GM19463 (cell line): ENCODE results near the gene LRRC72.
"Not testable (repeated sequence)": the region's sequence is repeated elsewhere in the genome, so short reads cannot be mapped to it uniquely, and the experiment has no call there.

Experiments used
- ATAC-seq: cut with Tn5 transposase; IDR thresholded peaks from one replicate; pipeline ENCODE4 v1.9.1; 2021; ENCODE audit warnings: mild to moderate bottlenecking, moderate library complexity; ENCODE audit not compliant: unreplicated experiment

The LRRC72 gene

DNA sequence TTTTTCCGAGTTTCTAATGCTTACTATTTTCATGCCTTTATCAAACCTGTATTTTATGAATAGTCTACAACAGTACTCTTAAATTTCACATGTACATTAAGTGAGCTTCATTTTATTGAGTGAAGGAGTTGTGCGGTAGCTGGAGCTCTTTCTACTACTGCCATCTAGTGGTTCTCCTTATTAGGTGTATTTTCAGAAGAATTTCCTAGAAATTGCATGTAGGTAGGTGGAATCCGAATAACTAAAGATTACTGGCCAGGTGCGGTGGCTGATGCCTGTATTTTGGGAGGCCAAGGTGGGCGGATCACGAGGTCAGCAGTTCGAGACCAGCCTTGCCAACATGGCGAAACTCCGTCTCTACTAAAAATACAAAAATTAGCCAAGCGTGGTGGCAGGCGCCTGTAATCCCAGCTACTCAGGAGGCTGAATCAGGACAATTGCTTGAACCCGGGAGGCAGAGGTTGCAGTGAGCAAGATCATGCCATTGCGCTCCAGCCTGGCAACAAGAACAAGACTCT, 38.3 kb downstream of the LRRC72 start:
- ATAC-seq = peak; percentile 40

DNA sequence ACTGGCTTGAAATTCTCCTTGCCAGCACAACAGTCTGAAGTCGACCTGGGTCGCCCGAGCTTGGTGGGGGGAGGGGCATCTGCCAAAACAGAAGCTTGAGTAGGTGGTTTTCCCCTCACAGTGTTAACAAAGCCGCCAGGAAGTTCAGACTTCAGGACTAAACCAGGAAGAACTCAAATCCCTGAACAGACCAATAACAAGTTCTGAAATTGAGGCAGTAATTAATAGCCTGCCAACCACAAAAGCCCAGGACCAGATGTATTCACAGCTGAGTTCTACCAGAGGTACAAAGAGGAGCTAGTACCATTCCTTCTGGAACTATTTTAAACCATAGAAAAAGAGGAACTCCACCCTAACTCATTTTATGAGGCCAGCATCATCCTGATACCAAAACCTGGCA, 45.3 kb downstream of the LRRC72 start:
- ATAC-seq = no peak

DNA sequence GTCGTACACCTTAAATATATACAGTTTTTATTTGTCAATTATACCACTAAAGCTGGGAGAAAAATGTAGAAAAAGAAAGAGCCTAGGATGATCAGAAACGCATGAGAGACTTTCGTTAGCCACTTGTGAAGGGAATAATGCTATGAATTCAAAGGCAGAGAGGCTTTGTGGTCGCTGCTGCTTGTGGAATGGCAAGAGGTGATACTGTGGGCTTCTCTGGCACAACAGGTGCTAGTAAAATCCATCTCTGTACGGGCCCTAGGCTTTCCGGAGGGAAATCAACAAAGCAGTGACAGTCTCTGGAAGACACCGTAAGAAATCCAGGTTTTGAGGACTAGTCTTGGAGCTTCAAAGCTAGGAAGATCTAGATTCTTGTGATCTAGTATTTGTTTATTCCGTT, 52.6 kb downstream of the LRRC72 start:
- no peak for ATAC-seq

DNA sequence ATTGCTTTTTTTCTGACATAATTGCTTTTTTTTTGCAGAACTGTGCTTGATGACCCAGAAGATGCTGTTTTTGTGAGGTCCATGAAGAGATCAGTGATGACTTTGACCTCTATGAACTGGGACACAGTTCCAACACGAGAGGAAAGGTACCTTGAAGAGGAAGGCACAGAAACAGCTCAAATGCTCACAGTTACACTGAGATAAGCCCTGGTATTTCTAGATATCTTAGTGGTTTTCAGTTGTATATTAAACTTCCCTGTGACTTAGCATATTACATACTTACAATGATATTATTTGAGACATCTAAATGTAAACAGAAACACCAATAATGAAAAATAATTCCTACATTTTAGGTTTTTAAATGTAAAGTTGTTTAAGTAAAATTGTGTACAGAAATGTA, 54.7 kb downstream of the LRRC72 start:
- ATAC-seq = no peak

DNA sequence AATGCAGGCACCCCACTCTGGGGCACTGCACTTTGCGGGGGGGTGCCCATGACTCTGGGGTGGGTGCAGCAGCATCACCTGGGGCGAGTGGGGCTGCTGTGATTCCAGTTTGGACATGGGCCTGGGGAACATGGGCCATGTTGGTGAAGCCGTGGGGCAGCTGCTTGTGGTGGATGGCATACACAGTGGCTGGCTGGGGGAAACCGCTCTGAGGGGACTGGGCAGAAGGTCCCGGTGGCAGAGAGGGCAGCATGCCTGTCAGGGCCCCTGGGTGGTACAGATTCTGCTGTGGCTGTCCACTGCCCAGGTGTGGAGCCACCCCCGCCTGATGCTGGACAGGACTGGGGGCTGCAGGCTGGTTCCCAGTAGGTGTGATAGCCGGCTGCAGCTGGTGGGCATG, 57.2 kb downstream of the LRRC72 start:
- ATAC-seq = no peak

DNA sequence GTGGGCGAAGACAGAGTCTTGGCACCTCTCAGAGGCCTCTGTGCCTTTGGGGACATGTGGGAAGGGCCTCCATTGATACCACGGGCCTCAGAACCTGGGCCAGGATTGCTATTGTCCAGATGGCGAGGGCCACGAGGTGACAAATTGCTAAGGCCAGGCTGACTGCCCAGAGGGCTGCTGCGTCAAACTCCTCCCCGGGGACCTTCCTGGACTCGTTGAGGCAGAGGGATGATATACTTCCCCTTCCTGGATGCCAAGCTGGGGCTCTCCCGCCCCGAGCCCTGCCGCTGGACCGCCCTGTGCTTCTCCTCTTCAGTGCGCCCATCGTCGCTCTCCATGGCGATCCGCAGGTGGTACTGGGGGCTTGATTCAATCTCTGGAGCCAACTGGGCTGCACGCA, 58.9 kb downstream of the LRRC72 start:
- ATAC-seq = no peak

DNA sequence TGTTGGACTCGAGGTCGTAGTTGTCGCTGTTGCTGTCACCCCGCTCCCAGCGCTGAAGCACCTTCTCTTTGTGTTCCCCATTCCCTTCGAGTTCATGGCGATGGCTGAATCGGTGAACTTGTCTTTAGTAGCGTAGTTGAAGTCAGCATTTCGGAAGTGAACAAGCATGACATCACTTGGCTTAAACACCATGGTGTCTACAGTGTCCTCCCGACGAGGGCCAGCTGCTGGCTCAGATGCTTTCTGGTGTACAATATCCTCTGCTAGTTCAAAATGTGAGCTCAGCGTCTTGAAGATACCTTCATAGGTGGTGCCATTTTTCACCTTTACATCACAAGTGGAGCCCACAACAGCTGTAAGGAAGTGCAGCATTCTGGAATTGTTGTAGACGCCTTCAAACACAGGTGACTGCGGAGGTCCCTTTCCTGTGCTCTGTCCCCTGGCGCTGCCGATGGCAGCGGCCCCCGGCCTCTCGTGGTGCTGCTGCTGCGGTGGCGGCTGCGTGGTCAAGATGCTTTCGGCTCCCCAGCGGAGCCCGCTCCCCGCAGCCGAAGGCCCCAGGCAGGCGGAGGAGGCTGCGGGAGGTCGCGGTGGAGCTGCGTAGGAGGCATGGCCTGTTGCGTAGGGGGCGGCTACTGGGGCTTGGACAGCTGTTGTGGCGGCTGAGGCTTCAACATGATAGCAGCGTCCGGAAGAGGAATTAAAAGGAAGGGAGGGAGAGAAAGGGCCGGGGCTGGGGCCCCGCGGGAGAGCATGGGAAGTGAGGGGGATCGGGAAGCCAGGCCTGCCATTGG, 59.7 kb downstream of the LRRC72 start:
- ATAC-seq = no peak

DNA sequence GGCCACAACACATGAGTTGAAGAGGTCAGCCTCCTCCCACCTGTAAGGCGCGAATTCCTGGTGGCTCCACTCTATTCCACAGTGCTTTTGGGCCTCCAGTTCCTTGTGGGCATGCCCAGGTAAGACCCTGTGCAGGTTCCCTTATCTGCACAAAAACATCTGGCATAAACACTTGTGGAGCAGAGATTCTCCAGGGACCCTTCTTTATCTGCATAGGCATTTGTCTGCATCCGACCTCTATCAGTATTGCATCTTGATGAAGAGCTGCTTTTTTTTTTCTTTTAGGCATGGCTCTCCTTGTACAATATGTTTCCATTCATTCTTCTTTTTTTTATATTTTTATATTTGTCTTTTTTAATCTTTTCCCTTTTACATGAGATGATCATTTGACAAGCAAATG, 60.5 kb downstream of the LRRC72 start:
- no peak for ATAC-seq

DNA sequence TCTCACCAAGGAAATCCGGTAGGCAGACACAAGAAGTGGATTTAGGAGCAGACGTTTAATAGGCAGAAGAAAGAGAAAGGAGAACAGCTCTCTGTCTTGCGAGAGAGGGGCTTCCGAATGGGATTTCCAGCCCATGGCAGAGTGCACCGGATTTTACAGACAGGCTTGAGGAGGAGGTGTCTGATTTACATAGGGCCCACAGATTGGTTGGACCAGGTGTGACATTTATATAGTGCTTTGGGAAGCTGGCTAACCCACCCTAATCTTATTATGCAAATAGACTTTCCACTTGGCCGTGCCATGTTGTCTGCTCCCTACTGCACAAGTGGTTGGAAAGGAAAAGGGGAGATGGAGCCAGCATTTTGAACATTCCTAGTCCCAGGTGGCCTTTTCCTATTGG, 61.2 kb downstream of the LRRC72 start:
- ATAC-seq = no peak

DNA sequence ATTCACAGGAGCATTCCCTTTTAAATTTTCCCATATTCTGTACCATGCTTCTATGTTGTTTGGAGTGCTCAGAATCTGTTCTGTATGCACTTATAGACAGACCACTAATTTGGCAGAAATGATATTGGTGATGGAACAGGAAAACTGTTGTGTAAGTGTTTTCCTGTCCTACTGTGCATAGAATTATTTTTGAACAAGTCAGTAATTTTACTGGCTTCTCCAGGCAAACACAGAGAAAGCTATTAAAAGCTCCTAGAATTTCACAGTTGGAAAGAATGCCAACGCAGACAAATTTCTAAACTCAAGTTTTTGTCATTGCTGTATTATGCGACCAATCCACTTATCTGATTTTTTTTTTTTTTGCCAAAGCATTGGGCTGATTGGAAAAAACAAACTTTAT, 63.3 kb downstream of the LRRC72 start:
- ATAC-seq = no peak

DNA sequence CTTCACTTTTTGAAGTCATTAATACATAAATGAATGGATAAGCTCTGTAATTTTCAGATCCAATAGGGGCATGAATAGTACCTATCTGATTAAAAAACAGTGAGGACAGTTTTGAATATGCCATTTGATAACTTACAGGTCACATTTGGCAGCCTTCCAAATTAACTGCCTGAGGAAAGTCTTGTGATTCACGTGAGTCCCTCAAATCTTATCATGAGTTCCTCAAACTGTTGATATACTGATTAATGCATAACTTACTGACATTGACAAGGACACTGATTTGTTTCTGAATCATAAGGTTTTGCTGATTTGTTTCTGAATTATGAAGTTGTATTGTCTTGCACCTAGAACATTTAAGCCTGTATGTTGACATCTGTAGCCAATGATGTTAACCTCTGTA, 63.8 kb downstream of the LRRC72 start:
- no peak for ATAC-seq

DNA sequence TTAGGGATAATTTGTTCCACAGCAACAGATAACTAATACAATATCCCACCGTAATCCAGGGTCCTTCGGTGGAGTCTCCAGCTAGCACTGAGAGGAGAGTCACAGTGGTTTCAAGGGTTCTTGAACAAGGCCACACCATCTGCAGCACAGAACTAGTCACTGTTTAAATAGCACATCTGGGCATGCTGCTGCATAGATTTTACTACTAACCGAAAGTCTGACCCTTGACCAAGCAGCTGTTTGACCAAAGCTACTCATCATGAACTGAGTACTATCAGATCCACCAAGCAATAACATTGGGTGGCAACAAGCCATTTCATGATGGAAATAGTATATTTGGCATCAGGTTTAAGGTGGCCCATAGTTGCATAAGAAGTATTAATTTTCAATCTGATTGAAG, 65.8 kb downstream of the LRRC72 start:
- ATAC-seq = no peak

DNA sequence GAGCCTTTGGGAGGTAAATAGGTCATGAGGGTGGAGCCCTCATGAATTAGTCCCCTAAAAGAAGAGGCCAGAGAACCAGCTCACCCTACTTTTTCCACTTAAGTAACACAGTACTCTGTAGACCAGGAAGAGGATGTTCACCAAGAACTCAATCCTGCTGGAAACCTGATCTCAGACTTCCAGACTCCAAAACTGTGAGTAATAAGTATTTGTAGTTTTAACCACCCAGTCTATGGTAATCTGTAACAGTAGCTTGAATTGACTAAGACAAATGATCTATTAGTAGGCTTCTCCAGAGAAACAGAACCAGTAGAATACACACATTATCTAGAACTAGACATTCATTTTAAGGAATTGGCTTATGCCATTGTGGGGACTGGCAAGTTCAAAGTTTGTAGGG, 67.4 kb downstream of the LRRC72 start:
- ATAC-seq = no peak

DNA sequence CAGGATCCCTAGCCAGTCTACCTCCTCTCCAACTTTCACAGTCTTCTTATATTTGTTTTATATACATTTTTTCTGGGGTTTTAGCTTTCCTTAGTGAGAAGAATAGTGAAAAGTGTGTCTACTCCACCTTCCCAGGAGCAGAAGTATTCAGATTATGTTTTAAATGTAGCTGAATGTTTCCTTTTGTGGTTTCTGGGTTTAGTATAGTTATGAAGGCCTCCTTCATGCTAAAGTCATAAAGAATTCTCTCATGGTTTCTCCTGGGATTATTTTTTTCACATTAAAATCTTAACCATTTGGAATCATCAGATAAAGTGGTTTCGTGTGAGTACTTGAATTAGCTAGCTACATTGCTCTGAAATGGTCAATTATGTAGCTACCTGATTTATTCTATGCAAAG, 68.1 kb downstream of the LRRC72 start:
- ATAC-seq = no peak

DNA sequence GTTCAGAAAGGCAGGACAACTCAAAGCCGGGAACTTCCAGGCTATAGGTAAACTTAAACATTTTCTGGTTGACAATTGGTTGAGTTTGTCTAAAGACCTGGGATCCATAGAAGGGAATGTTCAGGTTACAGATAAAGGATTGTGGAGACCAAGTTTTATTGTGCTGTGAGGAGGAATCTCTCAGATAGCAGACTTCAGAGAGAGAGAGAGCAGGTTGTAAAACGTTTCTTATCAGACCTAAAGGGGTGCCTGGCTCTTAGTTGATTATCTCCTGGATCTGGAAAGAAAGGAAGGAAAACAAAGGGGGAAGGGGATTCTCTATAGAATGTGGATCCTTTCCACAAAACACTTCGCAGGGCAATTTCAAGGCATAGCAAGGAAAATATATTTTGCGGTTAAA, 69.0 kb downstream of the LRRC72 start:
- ATAC-seq = not testable (repeated sequence)

DNA sequence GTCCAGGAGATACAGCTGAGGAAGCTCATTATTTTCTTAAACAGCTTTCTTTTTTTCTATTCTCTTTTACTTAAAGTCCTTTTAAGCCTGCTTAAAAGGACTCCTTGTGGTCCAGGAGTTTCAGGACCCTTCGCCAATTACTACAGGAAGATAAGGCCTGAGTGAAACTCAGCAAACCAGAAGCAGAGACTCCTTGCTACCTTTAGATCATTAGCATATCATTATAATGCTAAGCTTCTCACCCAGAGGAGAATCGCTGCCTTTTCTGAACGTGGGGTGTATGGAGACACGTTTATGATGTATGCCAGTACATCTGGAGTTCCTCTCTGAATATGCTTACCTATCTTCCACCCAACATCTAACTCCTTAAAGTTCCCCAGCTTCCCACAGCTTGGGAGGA, 71.4 kb downstream of the LRRC72 start:
- no peak for ATAC-seq

DNA sequence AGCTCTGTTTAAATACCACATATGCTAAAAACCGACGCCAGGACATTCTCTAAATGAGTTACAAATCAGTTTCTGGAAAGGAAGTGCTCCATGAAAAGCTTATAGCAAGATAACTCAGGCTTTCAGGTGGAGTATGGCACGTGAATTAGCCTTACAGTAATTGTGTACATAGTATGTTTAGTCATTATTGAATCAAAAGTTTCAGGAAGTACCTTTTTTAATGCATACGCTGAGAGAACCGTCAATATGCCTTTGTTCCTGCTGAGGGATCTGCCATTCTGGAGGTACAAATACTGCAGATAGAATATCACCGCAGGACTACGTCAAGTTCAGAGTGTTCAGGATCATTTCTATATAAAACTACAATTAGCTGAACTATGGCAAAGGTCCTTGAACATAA, 73.2 kb downstream of the LRRC72 start:
- ATAC-seq = no peak

DNA sequence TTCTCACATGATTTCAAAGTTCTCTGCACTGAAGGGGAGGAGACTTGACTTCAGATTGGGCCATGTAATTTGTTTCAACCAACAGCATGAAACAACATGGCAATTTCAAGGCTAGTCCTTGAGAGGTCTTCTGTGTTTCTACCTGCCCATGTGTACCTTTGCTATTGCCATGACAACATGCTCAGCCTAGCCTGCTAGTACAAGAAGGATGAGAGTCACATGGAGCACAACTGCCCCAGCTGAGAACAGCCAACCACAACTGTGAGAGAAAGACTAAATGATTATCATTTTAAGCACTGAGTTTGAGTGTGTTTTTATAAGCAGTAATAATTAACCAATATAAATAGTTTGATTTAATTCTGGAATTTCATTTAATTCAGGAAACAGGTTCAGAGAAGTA, 77.0 kb downstream of the LRRC72 start:
- no peak for ATAC-seq

DNA sequence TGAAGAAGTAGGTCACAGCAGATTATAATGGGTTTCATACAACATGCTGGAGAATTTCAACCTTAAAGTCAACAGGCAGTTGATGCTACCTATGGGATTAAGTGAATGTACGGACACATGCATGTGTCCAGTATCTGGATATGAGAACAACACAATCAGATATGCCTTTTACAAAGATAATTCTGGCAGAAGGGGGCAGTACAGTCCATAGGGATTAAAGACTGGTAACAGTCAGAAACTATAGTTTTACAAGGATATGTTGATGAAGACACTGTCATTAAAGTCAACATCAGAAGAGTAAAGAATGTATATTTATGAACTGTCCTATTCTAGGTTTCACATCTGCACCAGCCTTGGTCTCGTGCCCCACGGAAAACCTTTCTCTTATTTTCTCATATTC, 77.4 kb downstream of the LRRC72 start:
- no peak for ATAC-seq

DNA sequence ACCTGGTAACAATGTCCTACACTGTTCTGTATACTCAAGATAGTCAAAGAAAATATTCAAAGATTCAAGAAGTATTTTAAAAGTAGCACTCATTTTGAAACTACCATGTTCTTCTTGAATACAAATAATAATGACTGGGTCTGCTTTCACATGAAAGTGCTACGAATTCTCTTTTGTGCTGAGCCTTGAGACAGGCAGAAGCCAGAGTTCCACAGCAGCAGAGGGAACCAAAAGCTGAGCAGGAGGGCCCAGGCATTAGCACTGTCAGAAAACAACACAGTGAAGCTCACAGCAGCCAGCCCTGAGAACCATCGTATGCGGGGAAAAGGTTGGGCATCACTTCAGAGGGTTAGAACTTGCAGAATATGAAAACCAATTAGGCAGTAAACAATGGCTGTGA, 80.1 kb downstream of the LRRC72 start:
- ATAC-seq = no peak

DNA sequence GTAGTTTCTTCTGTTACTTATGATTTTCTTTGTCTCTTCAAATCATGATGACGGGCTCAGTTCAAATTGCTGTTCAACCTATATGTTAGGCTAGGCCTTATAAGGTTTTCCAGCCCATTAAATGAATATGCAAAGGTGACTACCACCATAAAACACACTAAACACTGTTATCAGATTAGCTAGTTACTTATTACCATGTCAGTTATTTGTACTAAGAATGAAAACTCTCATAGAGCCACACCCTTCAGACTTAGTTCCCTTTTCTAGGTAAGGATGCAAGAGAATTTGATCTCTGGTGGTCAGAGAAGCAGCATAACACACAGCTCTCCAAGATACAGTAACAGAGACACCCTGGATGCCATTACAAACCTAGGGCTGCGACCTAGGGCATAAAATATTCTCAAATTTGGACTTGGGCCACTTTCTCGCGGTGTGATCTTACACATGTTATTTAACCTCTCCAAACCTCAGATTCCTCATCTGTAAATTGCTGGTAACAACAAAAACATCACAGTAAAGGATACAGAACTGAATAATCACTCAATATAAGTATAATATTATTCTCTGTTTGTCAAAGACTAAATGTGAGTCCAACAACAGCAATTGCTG, 83.3 kb downstream of the LRRC72 start:
- peak; percentile 85 for ATAC-seq

DNA sequence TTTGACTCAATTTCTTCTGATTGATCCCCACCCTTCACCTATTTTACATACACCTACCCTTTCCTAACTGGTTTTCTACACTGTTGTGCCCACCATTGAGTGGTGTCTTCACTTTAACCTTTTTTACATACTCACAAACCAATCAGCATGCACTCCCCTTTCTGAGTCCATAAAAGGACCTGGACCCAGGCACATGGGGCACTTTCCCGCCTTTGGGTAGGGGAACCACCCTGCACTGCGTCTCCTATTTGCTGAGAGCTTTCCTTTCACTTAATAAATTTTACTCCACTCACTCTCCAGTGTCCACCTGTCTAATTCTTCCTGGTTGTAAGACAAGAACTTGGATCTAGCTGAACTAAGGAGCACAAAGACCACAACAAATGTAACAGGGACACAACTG, 85.1 kb downstream of the LRRC72 start:
- ATAC-seq = no peak

DNA sequence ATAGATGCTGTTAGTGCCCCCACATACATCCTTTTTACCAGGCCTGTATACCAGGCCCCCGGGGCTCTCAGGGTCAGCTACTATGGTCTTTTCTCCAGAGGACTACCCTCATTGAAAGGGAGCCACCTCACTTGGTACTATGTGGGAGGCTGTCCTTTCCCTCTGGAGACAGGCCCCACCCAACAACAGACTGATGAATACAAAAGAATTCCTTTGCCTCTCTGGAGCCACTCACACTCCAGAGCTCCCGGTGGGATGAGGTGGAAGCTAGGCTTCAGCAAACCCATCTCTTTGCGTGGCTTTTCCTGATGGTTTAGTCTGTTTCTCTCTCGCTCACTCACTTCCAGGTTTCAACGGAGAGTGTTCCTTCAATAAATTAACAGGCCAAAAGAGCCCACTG, 88.6 kb downstream of the LRRC72 start:
- no peak for ATAC-seq
